Tibial artery (tissue), 4 donors: Measurements from ENCODE around the gene MAST3.
A peak's percentile ranks its signal among the peaks of the same experiment; 100 is the strongest.

Experiments
- DNase-seq, 2 donors: peaks; one replicate each; pipeline ENCODE4 v3.0.0-alpha.2; 2019
- H3K27ac ChIP-seq, 2 donors: fragments of 200-600 bp; sonication (generic) in 1 of 2; 1 replicate in 1 of 2; 2 replicates in 1 of 2; pipeline ENCODE4 v1.5.1; 2018 to 2019; ENCODE audit warnings: mild to moderate bottlenecking in 1 of 2
- H3K27me3 ChIP-seq, 2 donors: fragments of 200-600 bp; sonication (generic) in 1 of 2; one replicate each; pipeline versions ENCODE4 v1.5.1 to v1.6.0; 2016 to 2019
- H3K36me3 ChIP-seq, 3 donors: fragments of 200-600 bp; sonication (generic) in 2 of 3; one replicate each; pipeline ENCODE4 v1.5.1; 2016 to 2019; ENCODE audit warnings: mild to moderate bottlenecking in 2 of 3
- H3K4me1 ChIP-seq, 4 donors: fragments of 200-600 bp; sonication (generic) in 2 of 4; 1 replicate in 3 of 4; 2 replicates in 1 of 4; pipeline ENCODE4 v1.5.1; 2016 to 2019
- H3K4me3 ChIP-seq, 2 donors: fragments of 200-600 bp; sonication (generic) in 1 of 2; 1 replicate in 1 of 2; 2 replicates in 1 of 2; pipeline ENCODE4 v1.5.1; 2018 to 2019; ENCODE audit warnings: mild to moderate bottlenecking in 2 of 2
- H3K9me3 ChIP-seq, 3 donors: fragments of 200-600 bp; sonication (generic) in 1 of 3; one replicate each; pipeline ENCODE4 v1.5.1; 2016 to 2019
- intact Hi-C: fragments of 100-400 bp; cut with DNase I; formaldehyde crosslinking; loops from one replicate; pipeline ENCODE4 v1.15.0; 2023; ENCODE audit warnings: low total_unique reads
- TF ChIP-seq, protein P1 (sequence below), 2 experiments: fragments of 200-600 bp in 1 of 2; fragments of 450-650 bp in 1 of 2; IDR thresholded peaks; one replicate each; pipeline ENCODE4 v1.5.1; 2017 to 2019; ENCODE audit warnings: antibody characterized with exemption in 2 of 2, mild to moderate bottlenecking in 1 of 2, moderate library complexity in 1 of 2

Gene MAST3

DNA sequence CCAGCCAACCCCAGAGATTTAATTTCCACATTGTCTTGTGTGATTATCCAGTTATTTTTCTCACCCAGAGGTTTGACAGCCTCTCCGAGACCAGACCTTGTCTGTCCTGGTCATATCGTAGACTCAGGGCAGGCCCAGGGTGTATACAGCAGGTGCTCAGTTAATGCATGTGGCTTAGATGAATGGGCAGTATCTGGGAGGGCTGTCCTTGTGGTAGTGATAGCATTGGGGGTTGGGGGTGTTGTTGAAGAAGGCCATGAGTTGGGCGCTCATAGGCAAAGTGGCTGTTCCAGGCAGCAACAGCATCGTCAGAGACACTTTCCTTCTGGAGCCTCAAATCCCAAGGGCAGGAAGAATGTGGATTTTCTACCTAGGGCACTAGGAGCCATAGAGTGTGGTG is 16.9 kb downstream of the MAST3 start:
- intact Hi-C loops: no loop called here
- no peak for DNase-seq
- no peaks in the 10 kb centered on the region for H3K36me3 ChIP-seq
- H3K27ac ChIP-seq: no peak overlapping the region
- H3K9me3 ChIP-seq: no peaks in the 10 kb centered on the region
- no peak overlapping the region for H3K4me3 ChIP-seq
- peaks cover 0 to 39% (median 31%) of the 10 kb centered on the region in 4 donors for H3K4me1 ChIP-seq
- no peaks in the 10 kb centered on the region for H3K27me3 ChIP-seq
- TF ChIP-seq, protein P1, sequence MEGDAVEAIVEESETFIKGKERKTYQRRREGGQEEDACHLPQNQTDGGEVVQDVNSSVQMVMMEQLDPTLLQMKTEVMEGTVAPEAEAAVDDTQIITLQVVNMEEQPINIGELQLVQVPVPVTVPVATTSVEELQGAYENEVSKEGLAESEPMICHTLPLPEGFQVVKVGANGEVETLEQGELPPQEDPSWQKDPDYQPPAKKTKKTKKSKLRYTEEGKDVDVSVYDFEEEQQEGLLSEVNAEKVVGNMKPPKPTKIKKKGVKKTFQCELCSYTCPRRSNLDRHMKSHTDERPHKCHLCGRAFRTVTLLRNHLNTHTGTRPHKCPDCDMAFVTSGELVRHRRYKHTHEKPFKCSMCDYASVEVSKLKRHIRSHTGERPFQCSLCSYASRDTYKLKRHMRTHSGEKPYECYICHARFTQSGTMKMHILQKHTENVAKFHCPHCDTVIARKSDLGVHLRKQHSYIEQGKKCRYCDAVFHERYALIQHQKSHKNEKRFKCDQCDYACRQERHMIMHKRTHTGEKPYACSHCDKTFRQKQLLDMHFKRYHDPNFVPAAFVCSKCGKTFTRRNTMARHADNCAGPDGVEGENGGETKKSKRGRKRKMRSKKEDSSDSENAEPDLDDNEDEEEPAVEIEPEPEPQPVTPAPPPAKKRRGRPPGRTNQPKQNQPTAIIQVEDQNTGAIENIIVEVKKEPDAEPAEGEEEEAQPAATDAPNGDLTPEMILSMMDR (IDR thresholded peaks at IDR 0.05): no peak

DNA sequence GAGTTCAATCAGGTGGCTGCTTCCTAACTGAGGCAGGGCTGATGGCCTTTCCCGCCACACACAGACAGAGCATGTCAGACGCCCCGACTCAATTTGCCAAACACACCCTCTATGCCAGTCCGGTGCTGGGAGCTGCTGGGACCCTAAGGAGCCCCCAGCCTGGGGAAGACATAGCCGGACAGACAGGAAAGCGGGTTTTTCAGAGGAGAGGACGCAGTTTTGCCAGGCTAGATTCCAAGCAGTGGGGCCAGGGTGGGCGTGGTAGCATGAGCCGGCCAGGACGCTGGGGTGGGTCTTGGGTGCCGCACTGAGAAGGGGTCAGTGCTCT is 19.8 kb downstream of the MAST3 start:
- Histone ChIP-seq H3K4me3 (peak overlapping the region; percentile 56 to 68), H3K27me3 (no peaks in the 10 kb centered on the region), H3K4me1 (peaks cover 0 to 24% (median 18%) of the 10 kb centered on the region in 4 donors), H3K27ac (peak overlapping the region in 1 of 2 donors; percentile 47), H3K36me3 (peaks cover 6 to 10% (median 7%) of the 10 kb centered on the region in 3 donors), H3K9me3 (no peaks in the 10 kb centered on the region)
- intact Hi-C loops: loop anchor here (5.0 kb wide), 1 partner anchor 35 kb away; the partner anchor contains the start of gene PIK3R2
- TF ChIP-seq, protein P1 (IDR thresholded peaks at IDR 0.05): no peak
- no peak for DNase-seq

DNA sequence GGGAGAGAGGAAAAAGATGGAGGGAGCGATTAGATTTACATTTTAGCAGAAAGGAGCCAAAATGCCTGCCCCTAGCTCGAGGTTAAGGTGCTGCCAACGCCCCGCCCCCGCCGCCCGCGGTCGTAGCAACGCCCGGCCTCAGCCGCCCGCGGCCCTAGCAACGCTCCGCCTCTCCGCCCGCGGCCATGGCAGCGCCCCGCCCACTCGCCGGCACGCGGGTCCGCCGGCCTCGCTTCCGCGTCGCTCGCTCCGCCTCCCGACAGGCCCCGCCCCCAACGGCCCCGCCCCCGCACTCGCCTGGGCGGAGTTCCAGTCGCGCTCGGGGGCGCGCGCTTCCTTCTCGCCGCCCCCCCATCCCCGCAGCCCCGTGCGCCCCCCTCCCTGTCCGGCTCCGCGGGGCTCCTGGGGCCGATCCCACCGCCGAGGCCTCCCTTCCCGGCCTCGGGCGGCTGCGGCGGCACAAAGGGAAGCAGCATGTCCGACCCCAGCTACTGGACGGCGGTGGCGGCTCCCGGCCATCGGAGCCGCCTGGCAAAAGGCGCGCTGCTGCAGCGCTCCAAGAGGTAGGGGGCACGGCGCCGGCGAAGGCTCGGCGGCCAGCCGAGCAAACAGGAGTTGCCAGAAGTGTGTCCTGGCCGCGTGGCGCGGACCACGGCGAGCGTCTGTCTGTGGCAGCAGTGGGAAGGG is 20.3 kb downstream of the MAST3 start:
- intact Hi-C loops: loop anchor here (5.0 kb wide), 1 partner anchor 34 kb away; the partner anchor contains the start of gene PIK3R2
- TF ChIP-seq, protein P1 (IDR thresholded peaks at IDR 0.05): no peak
- Histone ChIP-seq H3K4me3 (peak overlapping the region; percentile 56 to 68), H3K27me3 (no peaks in the 10 kb centered on the region), H3K4me1 (peaks cover 0 to 24% (median 18%) of the 10 kb centered on the region in 4 donors), H3K9me3 (no peaks in the 10 kb centered on the region), H3K36me3 (peaks cover 8 to 15% (median 12%) of the 10 kb centered on the region in 3 donors), H3K27ac (peak overlapping the region; percentile 58 to 68)
- DNase-seq: peak; percentile 76 to 92

DNA sequence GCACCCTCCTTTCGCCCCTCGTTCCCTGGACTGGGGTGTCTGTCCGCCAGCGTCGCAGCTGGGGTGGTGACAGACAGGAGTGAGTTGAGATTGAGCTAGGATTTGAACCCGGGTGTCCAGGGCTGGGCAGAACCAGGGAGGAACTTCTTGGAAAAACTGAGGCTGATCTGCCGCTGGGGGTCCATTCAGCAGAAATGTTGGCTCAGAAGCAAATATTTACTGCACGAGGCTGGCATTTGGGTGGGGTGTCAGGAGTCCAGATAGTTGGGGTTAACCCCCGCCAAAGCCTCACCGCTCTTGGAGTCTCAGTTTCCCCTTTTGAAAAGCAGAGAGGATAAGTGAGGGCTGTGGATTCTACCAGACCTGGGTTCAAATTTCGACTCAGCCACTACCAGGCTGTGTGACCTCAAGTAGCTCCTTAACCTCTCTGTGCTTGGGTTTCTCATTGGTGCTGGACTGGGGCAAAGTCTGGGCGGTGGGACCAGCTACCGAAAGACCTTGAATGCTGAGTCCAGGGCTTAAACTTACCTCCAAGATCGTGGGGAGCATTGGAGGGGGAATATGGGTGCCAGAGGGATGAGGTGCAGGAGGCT is 20.9 kb downstream of the MAST3 start:
- intact Hi-C loops: loop anchor here (5.0 kb wide), 1 partner anchor 34 kb away; the partner anchor contains the start of gene PIK3R2

DNA sequence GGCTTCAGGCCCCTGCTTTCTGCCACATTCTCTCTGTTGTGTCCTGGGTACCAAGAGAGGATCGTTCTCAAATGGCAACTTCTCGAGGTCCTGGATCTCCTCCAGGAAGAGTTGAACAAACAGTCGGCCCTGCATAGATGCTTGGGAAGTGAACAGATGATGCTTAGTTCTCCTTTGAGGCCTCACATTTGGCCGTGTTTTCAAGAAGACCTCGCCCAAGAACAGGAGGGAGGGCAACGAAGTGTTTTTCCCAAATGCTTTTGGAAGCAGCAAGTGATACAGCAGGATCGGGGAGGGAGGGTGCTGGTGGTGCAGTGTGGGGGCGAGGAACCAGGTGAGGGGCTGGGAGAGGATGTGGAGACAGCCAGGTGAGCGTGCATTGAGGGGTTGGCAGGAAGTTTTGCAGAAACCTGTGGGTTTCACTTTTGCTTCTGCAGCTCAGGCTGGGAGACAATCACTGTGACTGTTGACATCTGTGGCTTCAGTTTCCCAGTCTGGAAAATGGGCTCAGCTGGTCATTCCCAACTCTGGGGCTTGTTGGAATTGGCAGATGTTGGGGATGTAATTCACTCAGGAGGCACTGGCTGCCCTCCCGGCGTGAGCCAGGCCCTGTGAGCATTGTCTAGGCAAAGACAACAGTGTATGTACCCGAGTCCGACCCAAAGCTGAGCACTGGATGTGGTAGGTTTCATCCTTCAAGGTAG is 21.6 kb downstream of the MAST3 start:
- intact Hi-C loops: loop anchor here (5.0 kb wide), 1 partner anchor 33 kb away; the partner anchor contains the start of gene PIK3R2
- Histone ChIP-seq H3K4me1 (peaks cover 0 to 24% (median 18%) of the 10 kb centered on the region in 4 donors), H3K27ac (peak overlapping the region in 1 of 2 donors; percentile 68), H3K27me3 (no peaks in the 10 kb centered on the region), H3K4me3 (no peak overlapping the region), H3K9me3 (no peaks in the 10 kb centered on the region), H3K36me3 (peaks cover 19 to 29% (median 25%) of the 10 kb centered on the region in 3 donors)
- TF ChIP-seq, protein P1 (IDR thresholded peaks at IDR 0.05): no peak
- DNase-seq: no peak

More for the DNA sequence above, 20.9 kb downstream of the MAST3 start:
- Histone ChIP-seq H3K27me3 (no peaks in the 10 kb centered on the region), H3K4me1 (peaks cover 0 to 24% (median 18%) of the 10 kb centered on the region in 4 donors), H3K36me3 (peaks cover 13 to 22% (median 19%) of the 10 kb centered on the region in 3 donors), H3K4me3 (peak overlapping the region; percentile 56 to 68), H3K9me3 (no peaks in the 10 kb centered on the region), H3K27ac (peak overlapping the region; percentile 58 to 68)
- TF ChIP-seq, protein P1 (IDR thresholded peaks at IDR 0.05): no peak
- no peak for DNase-seq
